Fibroblast of skin of right biceps (primary cell): ENCODE data around the gene SAMD4B.
"Not testable (repeated sequence)": the region's sequence is repeated elsewhere in the genome, so short reads cannot be mapped to it uniquely, and the experiment has no call there.

ENCODE experiments used
- DNase-seq: peaks from one replicate; pipeline ENCODE4 v3.0.0-alpha.2; 2013

Gene SAMD4B

DNA sequence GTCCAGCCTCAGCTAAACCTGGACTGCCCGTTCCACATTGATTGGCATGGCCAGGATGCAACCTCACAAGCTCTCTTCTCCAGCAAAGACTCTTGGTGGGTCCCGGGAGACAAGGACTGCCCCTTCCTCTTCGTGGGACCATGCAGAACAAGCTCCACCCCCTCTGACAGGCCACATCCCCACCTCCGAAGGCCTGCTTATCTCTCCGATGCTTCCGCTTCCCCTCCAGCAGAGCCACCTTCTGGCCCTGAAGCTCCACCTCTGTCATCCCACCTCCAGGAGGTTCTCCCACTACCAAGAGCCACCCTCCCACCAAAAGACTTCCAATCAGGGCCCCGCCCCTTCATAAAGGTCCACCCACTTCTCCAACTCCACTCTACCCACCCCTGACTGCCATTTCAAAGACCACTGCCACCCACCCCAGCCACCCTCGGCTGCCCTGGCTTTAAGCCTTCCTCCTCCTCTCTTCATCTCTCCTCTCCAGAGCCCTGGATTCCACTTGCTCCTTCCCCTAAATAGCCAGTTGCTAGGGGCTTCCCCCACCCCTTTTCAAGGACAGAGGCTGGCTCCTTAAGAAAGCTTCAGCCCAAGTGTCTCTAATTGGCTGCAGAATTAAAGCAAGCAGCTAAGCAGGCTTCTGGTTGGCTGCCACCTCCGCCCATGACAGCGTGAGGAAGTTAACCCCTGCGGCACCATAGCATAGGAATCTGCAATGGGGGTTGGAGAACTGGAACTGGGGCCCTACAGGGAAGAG, 31.5 kb upstream of the SAMD4B start:
- DNase-seq: no peak

DNA sequence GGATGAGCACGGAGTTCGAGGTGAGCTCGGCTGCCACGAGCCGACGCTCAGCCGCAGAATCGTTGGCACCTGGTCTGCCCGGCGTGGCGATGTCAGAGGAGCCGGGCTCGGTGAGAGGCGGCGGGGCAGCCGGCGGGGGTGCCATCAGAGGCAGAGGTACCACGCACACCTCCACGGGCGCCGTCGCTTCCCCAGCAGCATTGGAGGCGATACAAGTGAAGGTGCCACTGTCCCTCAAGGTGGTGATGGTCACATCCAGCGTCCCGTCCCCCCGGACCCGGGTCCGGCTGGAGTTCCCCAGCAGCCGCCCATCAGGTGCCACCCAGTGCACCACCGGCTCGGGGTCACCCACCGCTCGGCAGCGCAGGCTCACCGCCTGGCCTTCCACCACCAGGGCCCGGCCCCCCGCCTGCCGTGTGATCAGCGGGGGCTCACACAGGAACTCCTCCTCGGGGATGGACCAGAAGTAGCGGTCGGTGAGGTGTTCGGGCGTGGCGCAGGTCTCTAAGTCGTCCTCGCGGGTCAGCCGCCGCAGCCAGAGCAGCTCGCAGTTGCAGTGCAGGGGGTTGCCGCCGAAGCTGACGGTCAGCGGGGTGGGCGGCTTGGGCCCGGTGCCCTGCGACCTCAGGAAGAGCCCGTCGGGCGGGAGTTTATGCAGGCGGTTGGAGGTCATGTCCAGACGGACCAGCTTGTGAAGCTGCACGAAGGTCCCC, 28.0 kb upstream of the SAMD4B start:
- no peak for DNase-seq

DNA sequence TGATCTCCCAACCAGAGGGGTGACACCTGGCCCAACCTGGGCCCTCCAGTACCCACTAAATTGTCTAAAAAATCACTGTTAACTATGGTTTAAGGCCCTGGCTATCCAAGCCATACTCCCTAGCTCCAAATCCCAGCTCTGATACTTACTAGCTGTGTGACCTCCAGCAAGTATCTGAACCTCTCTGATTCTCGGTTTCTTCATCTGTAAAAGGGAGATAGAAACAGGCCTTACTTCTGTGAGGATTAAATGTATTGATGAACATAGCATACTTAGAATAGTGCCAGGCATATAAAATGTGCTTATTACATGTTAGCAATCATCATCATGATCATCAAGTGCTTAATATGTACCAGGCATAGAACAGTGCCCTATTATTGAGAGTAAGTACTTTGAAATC, 26.3 kb upstream of the SAMD4B start:
- DNase-seq: no peak

DNA sequence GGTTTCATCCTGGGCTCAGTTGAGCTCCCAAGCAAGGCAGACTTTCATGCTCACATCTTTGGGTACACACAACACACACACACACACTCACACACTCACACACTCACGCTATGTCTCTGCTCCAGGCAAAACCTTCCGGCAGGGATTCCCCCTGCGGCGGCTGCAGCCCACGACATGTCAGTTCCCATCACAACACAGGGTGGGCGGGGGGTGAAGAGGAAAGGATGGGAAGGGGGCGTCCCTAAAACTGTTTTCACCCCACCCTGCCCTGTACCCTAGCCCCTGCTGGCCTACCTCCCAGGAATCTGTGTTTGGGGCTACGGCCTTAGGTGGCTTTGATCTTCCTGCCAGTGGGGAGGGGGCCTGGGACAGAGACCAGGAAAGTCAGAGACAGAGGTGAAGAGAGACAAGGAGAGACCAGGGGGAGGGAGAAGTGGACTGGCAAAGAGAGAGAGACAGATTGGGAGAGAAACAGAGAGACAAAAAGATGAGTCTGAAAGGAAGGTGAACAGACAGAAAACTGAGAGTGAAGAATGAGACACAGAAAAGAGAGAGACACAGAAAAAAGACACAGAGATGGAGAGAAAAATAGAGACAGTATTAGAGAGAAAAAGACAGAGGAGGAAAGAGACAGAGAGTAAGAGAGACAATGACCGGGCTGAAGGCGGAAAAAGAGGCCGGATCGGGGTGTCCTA, 25.4 kb upstream of the SAMD4B start:
- DNase-seq: no peak

DNA sequence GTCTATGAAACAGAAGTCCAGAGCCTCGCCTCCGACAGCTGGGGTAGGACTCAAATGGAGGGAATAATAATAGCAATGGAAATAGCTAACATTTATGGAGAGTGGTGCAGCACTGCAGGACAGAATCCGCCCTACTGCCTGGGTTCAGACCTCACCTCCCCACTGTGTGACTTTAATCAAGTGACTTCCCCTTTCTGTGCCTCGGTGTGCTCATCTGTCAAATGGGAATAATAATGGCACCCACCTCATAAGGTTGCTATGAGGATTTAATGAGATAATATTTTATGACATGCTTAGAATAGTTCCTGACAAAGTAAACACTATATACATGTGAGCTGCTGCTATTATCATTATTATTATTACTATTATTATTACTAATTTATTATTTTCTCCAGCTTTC, 24.7 kb upstream of the SAMD4B start:
- no peak for DNase-seq

DNA sequence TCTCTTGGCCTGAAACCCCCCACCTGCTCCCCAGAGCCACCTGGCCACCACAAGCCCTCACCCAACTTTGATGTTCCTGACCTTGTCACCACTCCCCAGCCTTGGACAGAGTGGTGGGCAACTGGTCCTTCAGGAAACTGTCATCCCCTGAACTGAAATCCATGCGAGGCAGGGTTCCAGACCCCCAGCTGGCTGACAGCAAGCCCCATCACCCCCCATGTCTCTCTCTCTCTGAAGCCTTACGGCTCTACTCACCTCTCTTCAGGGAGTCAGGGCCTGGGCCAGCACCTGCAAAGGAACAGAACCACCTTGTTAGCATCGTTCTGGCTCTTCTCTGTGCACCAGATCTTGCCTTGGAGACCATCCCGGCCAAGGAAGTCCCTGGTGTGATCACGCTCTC, 24.1 kb upstream of the SAMD4B start:
- no peak for DNase-seq

DNA sequence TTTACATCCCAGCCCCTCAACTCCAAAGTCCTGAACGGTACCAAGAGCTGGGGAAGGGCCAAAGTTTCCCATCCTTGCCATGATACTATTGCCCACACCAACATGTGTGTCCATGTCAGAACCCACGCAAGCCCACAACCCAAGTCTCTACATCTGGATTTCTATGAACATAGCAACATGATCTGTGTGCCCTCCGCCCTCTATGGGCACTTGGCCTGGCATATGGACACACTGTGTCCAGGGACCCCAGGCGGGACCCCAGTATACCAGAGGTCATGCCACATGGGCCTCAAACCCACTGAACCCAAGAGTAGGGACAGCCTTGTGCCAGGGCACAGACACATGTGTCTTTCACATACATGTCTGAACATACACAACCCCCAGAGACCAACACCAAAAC, 23.5 kb upstream of the SAMD4B start:
- DNase-seq: no peak

DNA sequence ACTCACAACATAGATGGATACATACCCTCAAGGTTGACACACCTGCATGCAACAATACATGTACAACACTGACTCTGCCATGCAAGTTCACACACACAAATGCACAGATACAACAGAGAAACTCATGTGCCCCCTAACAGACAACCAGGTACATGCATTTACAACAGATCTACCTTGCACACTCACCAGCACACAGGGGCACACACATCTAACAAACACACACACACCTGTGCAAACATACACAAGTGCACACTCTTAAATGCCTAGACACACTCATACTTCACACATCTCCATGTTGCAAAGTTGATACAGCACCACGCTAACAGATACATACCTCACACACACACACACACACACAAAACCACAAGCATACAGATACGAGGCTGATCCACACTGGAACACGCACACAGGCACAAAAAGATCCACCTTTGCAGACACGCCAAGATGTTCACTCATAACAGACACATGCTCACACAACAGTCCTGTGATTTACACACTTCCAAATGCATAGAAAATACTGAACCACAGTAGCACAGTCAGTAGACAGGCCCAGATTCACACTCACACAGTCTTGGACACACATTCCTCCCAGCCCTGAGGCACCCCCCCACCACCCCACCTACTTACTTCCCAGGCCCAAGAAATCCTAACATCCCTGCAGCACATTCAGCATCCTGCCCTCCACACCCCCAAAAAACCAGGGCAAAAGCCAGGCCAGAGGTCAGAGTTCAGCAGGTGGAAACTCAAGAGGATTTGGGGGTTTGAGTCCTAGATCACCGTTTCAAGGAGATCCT, 22.9 kb upstream of the SAMD4B start:
- no peak for DNase-seq

DNA sequence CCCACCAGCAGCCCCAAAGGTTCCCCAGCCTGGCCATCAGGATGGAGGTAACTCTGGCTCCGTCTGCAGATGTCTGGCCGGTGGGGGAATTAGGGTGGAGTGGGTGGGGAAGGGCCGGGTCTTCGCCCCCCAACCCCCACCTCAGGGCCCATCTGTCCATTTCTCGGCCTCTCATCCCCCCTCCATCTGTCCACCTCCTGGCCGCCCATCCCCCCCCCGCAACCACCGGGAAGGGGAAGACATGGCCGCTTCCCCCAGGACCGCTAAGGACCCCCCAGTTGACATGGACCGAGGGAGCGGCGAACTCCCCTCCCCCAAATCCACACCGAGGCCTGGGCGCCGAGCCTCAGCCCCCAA, 22.4 kb upstream of the SAMD4B start:
- DNase-seq: no peak

DNA sequence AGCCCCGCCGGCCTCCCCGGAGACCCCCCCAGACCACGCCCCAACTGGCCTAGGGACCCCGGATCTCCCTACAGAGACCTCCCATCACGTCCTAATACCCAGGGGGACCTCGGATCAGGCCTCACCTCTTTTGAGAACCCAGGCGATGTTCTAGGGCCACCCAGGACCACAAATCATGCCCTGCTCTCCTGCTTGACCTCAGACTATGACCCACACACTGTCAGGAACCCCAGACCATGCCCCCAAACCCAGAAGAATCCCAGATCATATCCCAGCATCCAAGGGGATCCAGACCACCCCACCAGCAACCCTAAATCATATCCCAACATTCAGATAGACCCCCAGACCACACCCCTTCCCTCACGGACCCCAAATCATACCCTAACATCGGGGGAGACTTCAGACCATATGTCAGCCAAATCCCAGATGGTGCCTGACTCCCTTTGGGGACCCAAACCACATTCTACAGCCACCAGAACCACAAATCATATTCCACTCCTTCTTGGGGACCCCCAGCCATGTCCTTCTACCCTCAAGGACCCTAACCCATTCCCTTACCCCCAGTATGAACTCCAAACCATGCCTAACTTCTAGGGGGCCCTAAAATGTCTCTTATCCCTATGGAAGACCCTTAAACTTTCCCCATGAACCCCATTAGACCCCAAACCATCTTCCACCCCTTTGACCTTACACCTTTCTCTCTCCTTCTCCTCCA, 20.9 kb upstream of the SAMD4B start:
- no peak for DNase-seq

DNA sequence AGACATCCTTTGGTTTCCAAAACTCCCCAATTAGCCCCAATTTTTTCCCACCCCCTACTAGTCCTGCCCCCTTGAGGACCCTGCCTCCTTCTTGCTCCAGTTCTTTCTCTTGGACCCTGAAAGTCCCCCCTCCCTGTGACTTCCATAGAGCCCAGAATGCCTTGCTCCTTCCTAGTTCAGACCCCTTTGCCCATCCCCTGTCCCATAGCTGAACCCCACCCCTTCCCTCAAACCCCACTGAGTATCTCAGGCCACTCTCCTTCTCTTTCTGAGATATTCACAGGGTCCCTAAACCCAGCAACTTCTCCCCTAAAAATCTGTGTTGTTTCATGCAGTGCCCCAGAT, 20.4 kb upstream of the SAMD4B start:
- no peak for DNase-seq

DNA sequence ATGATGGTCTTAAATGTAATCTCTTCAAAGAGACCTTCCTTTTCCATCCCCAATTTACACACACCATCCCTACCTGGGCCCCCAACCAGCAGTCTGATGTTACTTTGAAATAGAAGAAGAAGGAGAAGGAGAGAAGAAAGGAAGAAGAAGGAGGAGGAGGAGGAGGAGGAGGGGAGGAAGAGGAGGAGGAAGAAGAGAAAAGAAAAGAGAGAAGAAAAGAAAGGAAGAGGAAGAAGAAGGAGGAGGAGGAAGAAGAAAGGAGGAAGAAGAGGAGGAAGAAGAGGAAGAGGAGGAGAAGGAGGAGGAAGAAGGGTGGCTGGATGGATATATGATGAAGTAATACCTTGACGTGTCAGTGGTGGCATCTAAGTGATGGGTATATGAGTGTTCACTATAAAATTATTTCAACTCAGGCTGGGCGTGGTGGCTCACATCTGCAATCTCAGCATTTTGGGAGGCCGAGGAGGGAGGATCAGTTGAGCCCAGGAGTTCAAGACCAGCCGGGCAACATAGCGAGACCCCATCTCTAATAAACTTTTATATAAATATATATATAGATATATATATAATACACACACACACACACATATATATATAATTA, 17.9 kb upstream of the SAMD4B start:
- DNase-seq: no peak

DNA sequence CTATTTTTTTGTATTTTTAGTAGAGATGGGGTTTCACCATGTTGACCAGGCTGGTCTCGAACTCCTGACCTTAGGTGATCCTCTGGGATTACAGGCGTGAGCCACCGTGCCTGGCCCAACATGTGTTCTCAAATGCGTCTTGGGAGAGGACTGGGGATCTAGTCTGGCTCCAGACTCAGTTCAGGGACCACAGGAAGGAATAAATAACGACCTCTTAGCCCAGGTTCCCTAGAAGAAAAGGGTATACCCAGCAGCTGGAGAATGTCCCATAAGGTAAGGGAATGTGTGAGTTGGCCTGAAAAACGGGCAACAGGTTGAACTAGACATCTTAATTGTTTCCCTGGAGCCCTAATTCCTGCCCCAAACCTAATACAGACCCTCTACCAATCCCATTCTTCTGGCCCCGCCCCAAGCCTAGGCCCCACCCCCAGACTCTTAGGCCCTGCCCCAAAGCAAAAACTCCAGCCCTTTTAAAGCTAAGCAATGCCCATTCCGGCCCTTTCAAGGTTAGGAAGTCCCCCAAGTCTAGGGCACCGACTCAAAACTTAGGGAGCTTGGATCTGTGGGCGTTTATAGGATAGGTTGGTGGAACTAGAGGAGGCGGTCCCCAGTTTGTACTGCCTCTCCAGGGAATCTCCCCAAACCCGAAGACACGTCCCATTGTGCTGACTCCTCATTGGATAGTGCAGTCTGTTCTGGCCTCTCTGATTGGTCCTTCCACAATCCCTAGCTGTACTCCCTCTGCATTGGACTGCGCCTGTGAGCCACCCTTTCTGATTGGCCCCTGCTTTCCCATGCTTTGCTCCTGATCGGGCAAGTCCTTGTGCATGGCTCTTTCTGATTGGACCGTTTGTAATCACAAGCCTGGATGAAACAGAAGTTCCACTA, 16.2 kb upstream of the SAMD4B start:
- no peak for DNase-seq

DNA sequence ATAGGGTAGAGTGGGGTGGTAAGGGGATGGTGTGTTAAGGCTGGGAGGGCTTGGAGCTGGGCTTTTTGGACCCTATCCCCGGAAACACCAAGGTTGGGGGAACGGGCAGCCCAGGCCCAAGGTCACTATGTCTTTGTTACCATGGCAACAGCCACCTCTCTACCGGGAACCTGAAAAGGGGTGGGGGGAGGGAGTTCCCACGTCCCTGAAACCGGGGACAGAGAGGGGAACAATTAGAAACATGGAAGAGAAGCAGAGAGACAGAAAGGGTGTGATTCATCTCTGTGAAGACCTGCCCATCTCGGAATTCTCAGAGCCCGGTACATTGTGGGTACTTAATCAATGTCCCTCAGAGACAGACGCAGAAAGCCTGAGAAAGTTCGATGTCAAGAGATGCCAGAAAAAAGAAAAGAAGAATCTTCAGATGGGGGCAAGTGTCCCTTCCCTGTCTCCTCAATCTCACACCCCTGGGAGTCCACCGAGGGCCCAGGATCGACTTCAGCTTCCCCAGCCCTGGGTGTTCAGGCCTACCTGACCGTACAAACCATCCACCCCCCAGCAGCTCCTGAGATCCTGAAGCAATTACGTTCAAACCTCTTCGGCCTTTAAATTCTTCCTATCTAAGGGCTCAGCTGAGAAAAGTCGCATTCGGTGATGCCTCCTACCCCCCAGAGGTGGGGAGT, 14.7 kb upstream of the SAMD4B start:
- no peak for DNase-seq

DNA sequence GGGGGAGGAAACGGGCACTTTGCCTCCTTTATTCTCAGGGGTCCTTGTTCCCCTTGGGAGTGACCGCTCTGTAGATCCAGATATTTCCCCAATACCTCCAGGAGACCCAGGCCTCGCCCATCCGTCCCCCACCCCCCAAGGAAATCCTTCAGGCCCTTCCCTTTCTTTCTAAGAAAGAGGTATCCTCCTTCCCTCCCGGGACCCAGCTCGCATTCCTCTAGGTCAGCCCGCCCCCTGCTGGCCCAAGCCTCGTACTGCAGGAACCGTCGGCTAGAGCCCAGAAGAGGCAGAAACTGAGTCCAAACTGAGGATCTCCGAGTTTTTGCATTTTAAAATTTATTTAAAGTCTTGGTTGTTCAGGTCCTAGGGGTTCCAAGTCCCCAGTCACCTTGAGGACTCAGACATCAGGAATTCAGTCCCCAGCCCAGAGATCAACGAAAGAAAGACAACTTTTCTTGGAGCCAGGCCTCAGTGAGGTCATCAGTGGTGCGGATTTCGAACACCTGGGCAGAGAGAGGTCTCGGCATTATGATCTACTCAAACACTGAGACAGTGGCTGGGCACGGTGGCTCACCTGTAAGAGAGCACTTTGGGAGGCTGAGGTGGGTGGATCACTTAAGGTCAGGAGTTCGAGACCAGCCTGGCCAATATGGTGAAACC, 14.0 kb upstream of the SAMD4B start:
- peak; percentile 65 for DNase-seq

DNA sequence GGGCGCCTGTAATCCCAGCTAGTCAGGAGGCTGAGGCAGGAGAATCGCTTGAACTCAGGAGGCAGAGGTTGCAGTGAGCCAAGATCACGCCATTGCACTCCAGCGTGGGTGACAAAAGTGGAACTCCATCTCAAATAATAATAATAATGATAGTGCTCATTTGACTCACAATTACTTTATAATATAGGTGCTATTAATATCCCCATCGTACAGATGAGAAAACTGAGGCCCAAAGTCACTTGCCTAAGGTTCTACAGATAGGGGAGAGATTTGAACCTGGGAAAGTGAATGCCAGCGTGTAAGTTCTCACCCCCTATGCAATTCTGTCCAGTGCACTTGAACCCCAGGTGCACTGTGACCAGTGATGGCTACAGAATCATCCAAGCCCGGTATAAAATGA, 12.3 kb upstream of the SAMD4B start:
- DNase-seq: no peak

DNA sequence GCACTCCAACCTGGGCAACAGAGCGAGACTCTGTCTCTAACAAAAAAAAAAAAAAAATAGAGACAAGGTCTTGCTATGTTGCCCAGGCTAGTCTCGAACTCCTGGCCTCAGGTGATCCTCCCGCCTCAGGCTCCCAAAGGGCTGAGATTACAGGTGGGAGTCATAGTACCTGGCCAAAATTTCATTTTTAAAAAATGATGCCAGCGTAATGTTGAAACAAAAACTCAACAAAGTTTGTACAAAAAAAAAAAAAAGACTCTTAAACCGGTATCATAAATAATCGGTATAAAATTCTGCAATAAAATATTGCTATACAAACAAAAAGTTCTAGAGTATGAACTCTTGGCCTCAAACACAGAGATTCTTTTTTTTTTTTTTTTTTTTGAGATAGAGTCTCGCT, 9.9 kb upstream of the SAMD4B start:
- no peak for DNase-seq

DNA sequence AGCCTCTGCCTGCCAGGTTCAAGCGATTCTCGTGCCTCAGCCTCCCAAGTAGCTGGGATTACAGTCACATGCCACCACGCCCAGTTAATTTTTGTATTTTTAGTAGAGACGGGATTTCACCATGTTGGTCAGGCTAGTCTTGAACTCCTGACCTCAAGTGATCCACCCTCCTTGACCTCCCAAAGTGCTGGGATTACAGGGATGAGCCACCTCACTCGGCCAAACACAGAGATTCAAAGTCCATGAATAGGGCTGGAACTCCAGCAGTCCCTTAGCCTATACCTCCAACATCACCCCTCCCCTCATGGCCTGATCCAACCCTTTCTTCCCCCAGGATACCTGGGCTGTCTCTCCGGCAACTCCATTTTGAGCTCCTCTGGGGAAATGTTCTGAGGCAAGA, 9.5 kb upstream of the SAMD4B start:
- not testable (repeated sequence) for DNase-seq

DNA sequence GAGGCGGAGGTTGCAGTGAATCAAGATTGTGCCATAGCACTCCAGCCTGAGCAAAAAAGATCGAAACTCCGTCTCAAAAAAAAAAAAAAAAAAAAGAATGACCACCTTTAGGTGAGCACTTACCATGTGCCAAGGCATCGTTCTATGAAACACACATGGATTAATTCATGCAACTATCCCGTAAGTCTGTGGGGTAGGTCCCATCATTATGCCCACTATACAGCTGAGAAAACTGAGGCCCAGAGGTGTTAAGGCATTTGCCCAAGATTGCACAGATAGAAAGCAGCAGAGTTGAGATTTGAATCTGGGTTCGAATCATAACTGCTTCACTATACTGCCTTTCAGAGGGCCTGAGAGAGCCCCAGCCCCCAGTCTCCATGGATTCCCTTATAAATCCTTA, 8.7 kb upstream of the SAMD4B start:
- no peak for DNase-seq

DNA sequence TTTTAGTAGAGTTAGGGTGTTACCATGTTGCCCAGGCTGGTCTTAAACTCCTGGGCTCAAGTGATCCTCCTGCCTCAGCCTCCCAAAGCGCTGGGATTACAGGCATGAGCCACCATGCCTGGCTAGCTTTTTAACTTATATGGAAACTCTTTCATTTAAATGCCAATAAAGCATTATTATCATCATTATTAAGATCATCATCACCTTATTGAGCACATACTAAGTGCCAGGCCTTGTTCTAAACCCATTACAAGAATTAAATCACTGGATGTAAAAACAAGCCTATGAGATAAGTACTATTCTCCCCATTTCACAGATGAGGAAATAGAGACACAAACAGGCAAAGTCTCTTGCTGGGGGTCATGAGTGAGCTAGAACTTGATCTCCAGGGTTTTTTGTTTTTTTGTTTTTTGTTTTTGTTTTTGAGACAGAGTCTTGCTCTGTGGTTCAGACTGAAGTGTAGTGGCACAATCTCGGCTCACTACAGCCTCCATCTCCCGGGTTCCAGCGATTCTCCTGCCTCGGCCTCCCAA, 7.7 kb upstream of the SAMD4B start:
- DNase-seq: no peak
